GM19239 (cell line): Measurements from ENCODE around the gene MMP8.

Source experiments
- DNase-seq: peaks from one replicate; pipeline ENCODE4 v3.0.0; 2011; ENCODE audit warnings: low spot score; ENCODE audit not compliant: insufficient read length
- FAIRE-seq: peaks from 2 replicates; lab custom pipeline; 2011; peaks lifted over from hg19 to GRCh38; lab: Jason Lieb, UNC

Gene MMP8

DNA sequence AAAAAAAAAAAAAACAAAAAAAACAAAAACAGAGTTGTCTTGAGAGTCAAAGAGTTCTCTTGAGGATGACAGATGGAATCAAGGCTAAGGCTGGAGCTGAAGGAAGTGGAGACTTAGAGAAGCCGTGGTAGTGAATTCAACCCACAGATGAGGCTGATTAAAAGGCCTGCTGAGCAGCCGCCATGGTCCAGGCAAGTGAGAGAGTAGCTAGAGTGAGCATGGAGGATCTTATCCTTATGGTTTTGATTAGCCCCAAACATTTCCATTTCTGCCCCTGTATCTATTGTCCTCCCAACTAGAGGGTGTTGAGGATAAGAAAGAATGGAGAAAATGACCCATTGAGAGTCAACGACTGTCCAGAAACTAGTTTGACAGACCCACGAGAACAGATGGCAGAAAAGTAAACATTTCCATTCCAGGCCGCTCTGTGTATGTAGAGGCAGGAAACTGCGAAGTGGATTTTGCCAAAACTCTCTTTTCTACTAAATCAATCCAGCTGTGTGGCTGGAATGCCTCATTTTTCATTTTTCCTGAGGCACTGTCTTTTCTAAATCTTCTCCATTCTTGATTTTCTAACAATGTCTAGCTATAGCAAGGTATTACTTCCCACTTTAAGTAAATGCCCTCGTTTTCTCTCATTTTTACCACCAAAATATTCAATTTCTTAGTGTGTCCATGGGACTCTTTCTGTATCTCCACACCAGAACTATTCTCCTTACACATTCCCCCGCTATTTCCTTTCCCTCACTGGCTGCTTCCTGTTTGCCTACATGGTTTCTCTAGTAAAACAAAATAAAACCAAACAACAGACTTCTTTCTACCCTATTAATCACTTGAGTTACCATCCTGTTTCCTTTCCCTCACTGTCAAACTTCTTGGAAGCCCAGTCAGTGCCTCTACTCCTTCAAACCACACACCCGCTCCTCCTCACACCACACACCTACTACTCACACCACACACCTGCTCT is 5.4 kb upstream of the MMP8 start:
- FAIRE-seq (no peak), DNase-seq (no peak)

DNA sequence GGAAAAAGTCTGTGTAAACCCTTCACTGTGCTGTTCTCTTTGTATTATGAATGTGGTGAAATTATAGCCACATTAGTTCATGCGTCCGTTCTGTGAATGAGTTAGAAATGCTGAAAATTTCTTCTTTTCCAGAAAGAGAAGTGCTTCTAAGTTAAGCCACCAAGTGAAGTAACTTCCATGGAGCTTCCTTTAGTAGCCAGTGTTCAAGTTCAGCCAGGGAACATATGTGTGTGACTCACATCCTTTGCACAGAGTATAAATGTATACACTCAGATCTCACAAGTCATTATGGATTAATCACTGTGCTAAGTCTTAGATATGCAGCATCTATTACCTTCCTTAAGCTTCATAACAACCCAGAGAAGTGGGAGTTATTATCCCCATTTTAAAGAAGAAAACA is 3.1 kb upstream of the MMP8 start:
- DNase-seq (no peak), FAIRE-seq (no peak)

DNA sequence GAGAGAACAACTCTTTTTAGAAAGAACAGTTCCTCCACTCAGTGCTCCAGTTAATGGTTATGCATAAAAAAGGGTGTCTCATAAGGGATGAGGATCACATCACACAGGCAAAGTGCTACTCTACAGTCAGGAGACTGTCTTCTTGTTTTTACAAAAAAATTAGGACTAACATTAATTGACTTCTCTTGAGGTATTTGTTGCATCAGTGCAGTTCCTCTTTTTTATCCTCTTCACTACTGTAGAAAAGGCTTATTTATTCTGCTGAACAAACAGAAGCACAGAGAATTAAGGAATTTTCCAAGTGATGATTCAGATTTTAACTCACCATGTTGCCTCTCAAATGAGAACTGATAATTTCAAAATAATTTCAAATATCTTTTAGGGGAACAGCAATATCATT is 1.9 kb downstream of the MMP8 start:
- FAIRE-seq (no peak), DNase-seq (no peak)

DNA sequence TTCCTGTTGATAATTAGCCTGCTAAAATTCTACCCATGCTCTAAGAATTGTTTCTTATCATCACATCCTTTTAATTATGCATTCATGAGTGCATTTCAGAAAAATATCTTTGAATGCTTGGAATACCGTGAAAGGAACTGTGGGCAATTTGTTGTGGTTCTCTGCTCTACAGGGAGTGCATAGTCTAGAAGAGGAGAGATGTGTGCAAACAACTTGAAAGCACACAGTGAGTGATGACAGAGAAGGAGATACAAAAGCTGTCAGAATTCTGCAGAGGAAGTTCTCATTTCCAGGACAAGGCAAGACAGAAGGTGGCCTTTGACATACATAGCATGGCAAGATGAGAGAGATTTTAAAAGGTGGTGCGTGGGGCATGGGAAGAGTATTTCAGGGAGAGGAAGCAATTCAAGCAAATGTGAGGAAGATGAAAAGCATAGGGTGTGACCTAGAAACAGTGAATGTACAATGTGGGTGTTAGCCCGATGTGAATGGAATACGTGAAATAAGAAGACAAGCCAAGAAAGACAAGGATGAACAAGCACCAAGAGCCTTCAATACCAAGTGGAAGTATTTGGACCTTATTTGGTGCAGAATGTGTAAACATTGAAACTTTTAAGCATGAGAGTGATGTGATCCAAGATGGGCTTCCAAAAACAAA is 5.0 kb downstream of the MMP8 start:
- no peak for FAIRE-seq
- DNase-seq, result no peak

DNA sequence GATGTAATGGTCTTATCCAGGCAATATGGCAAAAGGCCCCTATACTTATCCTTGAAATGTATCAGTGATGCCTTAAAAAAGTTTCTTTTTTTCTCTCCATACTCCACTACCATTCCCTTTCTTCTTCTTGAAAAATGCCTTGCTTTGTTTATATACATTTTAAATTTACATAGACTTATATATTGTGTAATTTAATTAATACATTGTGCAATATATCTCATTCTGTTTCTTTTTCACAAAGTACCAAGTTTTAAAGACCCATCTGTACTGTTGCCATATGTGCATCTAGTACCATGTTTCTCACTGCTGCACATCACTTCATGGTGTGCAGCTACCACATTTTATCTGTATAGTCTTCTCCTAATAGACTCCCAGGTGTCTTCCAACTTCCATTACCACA is 7.5 kb downstream of the MMP8 start:
- no peak for FAIRE-seq

DNA sequence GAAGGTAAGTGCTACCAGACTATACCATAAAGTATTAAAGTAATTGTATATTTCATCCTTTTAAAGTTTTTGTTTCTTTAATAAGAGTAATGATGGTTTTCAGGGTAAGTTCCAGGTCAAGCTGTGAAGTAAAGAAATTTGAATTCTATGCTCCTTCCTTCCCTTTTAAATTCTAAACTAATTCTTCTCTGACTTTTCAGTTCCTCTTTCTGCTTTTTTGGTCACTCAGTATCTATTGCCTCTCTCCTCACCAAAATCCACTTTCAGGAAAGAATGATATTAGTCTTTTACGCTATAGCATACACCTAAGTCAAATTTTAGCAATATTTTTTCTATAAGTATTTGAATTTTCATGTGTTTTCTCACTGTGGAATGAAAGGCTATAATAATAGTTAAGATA is 8.2 kb downstream of the MMP8 start:
- no peak for FAIRE-seq
- DNase-seq, result no peak

More for the DNA sequence above, 7.5 kb downstream of the MMP8 start:
- no peak for DNase-seq

DNA sequence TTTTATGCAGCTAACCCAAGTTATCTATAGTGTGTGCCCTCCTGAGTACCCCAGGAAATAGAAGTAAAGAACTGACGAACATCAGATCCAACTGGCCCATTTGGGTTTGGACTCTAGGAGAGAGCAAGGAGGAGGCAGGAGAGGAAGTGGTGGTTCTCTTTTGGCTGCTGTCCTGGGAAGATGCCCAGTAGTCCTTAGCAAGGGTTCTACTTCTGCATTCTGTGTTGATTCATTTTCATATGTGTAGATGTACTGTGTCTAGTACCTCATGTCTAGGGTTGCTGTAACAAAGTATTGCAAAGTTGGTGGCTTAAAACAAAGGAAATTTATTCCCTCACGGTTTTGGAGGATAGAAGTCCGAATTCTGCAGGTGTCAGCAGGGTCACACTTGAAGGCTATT is 12.6 kb downstream of the MMP8 start:
- no peak for DNase-seq
- no peak for FAIRE-seq

DNA sequence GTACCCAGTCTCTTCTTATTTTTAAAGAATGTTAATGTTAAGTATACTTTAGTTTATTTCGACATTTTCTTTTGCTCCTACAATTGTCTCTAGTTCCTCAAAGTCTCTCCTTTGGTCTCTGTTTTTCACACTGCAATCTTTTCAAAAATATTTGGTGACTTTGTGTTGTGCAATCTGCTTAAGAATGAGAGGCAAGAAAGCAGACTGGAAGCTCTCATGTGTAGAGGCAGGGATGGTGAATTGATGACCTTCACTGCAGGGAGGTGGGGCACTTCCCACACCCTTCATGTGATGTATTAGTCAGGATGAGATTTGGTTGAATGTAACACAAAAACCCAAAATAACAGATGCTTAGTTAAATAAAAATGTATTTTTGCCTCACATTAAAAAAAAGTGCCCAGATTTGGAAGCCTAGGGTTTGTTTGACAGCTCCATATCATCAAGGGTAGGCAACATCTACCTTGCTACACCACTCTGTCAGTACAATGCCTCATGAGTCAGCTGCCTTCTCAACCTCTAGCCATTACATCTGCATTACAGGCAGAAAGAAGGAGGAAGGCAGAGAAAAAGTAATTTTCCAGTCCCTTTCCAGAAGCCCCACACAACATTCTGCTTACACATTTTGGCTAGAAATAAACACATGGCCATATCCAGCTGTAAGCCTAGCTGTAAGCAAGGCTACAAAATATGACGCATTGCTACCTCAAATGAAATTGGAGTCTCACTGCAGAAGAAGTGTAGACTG is 15.4 kb downstream of the MMP8 start:
- no peak for DNase-seq

DNA sequence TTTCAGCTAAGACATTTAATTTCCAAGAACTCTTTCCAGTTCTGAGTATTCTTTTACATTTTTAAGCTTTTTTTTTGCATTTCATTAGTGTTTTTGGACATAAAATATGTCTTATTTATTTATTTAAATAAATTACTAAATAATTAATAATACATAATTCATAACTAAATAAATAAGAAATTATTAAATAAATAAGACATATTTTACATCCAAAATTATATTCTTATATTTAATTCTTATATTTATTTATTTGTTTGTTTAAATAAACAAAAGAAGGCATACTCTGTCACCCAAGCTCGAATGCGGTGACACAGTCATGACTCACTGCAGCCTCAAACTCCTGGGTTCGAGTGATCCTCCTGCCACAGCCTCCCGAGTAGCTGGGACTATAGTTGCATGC is 16.1 kb downstream of the MMP8 start:
- DNase-seq, result no peak
- no peak for FAIRE-seq

More for the DNA sequence above, 15.4 kb downstream of the MMP8 start:
- FAIRE-seq, result no peak

DNA sequence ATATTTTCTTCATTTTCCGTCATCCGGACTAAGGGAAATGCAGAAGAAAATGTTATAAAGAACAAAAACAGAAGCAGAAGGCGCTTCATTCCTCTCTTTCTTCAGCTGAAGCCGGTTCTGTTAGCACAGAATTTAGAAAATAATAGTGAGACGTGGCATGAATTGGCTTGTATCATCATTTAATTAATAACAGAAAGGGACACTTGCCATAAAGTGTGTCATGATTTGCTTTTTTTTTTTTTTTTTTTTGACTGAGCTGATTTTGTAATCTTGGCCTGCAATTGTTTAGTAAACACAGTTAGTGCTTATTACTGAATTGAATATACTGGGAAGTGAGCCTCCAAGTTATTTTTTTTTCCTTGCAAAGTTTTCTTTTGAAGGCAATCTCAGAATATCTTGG is 19.1 kb downstream of the MMP8 start, which contains the start of gene MMP27:
TSS of gene MMP27 (minus strand) at position 144 of the 400 bp plus-strand sequence. CDS start at position 89, 55 bp downstream.
- FAIRE-seq (no peak), DNase-seq (no peak)

DNA sequence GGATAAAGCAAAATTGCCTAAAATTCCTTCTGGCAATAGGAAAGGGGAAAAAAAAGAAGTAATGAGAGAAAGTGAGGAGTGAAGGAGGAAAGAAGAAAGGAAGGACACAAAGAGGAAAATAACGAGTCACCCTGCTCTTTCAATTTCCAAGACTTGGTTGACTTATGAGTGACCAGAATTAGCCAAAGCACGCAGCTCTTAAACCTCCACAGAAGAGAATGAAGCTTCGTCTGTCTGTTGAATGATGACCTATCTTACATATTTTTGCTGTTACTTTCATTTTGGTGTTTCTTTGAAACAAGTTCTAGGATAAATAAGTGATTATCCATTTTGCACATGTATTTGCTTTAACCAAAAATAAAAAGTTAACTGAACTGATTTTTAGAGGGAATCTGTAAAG is 19.9 kb downstream of the MMP8 start:
- DNase-seq (no peak), FAIRE-seq (no peak)

DNA sequence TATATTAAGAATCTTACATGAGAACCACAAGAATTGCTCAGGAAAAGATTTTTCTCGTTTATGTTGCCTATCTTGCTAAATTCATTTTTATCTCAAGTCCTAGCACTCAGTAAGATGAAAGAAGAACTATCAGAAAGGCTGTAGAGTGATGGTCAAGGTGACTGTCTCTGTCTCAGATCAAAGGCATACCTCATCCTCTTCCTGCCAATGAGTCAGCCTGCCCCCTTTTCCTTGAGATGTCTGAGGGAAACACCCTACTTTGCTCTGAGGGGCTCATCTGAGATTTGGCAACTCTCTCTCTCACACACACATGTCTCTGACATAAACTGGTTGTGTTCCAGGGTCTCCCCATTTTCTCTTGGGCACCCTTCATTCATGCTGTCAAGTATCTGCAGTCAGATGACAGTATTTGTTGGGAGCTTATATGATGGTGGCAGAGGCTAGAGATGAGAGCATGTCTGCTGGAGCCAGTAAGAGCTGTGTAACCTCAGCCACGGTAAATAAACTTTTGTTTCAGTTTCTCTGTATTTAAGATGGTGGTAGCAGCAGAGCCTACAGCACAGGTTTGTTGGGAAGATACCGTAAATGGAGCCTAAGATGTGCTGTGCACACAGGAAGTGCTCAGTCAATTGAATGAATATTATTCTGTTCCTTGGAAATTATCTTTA is 20.8 kb downstream of the MMP8 start:
- DNase-seq (no peak), FAIRE-seq (no peak)

DNA sequence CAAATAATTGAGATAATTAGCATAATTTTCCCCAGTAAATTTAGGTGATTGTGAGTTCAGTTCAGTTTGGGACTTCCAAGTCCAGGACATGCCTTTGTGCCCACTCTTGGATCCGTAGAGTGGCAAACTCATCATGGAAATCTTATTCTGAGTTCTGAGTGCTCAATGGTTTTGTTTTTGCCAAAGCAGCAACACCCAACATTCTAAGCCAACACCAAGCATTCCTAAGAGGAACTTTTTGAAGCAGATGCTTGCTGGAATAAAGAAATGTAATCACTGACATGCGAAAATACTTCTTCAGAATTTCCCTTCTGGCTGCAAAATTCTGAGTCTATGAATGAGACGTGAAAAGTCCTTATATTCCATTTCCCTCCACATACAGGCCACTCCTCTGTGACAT is 29.6 kb downstream of the MMP8 start:
- no peak for FAIRE-seq
- no peak for DNase-seq

DNA sequence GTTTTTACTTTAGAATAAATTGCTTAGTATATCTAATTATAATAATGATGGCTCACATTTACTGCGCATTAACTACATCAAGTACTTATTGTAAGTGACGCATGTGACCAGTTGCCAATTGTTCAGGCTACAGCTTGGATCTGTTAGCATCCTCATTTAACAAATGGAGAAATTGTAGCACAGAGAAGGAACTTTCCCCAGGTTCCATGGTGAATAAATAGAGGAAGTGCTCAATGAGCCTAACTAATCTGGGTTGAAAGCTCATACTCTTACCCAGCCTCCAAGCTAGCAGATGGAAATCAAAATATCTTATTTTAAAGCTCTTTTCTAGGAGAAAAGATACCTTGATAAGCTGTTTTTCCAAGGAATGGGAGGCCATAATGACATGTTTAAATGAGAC is 39.0 kb downstream of the MMP8 start:
- DNase-seq (no peak), FAIRE-seq (no peak)

DNA sequence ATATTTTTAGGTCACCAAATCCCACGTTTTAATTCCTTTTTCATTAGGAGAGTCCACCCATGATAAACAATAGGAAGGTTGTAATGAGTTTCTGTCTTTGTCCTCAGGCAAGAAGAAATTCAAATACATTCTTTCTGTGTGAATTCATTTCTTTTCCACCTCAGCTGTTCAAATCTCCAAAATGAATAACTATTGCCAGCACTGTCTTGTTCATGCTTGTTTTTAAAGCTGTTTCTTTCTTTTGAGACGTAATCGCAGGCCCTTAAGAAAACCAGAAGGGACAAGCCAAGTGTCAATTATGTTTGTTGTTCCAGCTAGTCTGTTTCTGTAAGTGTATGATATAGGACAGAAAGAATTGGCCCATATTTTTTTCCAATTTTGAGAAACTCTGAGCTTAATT is 39.4 kb downstream of the MMP8 start:
- no peak for DNase-seq
- FAIRE-seq, result no peak

DNA sequence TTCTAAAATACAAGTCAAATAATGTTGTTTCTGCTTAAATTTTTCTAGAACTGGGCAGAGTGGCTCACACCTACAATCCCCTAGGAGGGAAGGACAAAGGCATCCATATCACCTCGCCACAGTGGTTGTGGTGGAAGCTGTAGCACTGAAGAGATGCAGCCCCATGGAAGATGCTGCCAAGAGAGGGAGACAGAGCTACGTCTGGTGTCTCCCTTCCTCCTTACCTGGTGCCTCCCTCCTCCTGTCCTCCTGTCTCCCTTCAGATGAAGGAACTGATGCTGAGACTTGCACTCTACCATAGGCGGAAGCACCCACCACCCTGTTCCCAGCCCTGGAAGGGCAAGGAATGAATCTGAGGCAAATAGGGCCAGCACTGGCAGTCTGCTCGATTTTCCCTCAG is 41.5 kb downstream of the MMP8 start:
- no peak for DNase-seq
- no peak for FAIRE-seq

DNA sequence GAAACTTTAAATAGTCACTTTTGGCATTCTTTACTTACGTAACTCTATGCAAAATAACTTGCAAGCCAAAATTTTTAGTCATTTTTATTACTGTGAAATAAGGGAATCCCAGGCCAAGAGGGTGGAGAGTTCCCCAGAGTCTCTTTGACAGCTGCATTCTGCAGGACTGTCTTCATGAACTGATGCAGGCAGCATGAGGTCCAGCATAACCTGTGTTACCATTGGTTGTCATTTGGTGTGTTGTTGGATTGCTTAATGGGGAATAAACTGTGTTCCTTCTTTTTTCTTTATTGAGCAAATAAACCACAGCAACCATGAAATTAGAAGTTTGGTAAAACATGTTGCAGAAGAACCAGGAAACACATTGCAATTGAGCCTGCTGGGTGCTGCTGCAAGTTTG is 43.8 kb downstream of the MMP8 start:
- DNase-seq, result no peak
- no peak for FAIRE-seq

DNA sequence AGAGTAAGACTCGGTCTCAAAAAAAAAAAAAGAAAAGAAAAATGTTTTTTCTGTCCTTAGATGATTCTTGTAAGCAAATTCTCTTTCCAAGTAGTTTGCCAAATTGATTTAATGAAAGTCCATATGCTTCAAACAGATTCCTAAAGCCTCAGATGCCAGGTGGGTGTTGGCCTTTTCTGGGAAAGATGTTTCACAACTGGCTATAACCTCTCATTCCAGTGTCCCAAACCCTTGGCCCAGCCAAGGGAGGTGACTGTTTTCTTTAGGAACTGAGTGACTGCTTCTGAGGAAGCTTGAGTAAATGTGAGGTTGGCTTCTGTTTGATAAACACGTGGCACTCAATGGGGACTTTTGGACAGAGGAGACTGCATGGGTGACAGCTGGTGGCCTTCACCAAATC is 46.7 kb downstream of the MMP8 start:
- FAIRE-seq, result no peak
- no peak for DNase-seq

DNA sequence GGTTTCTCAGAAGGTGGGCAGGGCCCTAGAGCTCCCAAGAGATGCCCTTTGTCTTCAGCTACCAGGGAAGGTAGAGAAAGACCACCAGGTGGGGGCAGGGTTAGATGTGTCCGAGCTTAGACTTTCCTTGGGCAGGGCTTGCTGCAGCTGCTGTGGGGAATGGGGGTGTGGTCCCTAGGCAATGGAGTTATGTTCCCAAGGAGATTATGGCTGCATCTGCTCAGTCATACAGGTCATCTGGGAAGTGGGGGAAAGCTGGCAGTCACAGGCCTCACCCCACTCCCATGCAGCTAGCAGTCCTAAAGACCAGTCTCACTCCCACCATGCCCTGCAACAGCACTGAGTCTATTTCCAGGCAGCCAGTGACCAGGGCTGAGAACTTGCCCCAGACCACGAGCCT is 48.7 kb downstream of the MMP8 start:
- DNase-seq (no peak), FAIRE-seq (no peak)

DNA sequence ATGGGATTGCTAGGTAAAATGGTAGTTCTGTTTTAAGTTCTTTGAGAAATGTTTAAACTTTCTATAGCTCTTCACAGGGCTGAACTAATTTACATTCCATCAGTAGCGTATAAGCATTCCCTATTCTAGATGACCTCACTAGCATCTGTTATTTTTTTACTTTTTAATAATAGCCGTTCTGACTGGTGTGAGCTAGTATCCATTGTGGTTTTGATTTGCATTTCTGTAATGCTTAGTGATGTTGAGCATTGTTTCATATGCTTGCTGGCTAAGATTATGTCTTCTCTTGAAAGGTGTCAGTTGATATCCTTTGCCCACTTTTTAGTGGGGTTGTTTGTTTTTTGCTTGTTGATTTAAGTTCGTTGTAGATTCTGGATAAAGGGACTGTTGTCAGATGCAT is 55.1 kb downstream of the MMP8 start:
- no peak for DNase-seq
- FAIRE-seq, result no peak
